Measurements from ENCODE around the gene PAGE4. TPM values are rescaled to one million over a fixed set of nuclear protein-coding genes. Genes with fewer than 3 reads are reported as not detected.

PAGE4 gene
- total RNA-seq, 2 experiments from 2014 or later: not detected

- H3K27me3 Mint-ChIP-seq: no peaks in the 10 kb centered on the region
- intact Hi-C loops (cut with DNase I, micrococcal nuclease): loop anchor here (2.0 to 5.0 kb wide), 2 partner anchors 37 to 600 kb away; no protein-coding TSS in a partner anchor
- no peaks in the 10 kb centered on the region for H3K36me3 Mint-ChIP-seq (ENCODE audit: low read depth)
- ChIA-PET CTCF (interaction anchor here (0.8 to 1.5 kb wide), 5 partner anchors 16 to 185 kb away, joined by 3 to 5 read pairs (median 4); no protein-coding TSS in a partner anchor), POLR2A (no interaction called here)
- no peak overlapping the region for H3K4me3 Mint-ChIP-seq
- no peak overlapping the region for H3K27ac Mint-ChIP-seq
- DNase-seq: no peak
- H3K9me3 Mint-ChIP-seq (ENCODE audit: low read depth): no peaks in the 10 kb centered on the region
- no peak for ATAC-seq
- peaks cover 26% of the 10 kb centered on the region for H3K4me1 Mint-ChIP-seq
These were observed 48.4 kb downstream of the PAGE4 start for GRCh38 chrX:49877397-49878101.

GRCh38 chrX:49878128-49878833, 49.2 kb downstream of the PAGE4 start:
- H3K36me3 Mint-ChIP-seq (ENCODE audit: low read depth): no peaks in the 10 kb centered on the region
- ATAC-seq (no peak), DNase-seq (peak; percentile 6)
- intact Hi-C loops (cut with DNase I, micrococcal nuclease): loop anchor here in 1 of 2 experiments (5.0 kb wide), 1 partner anchor 601 kb away; no protein-coding TSS in a partner anchor
- no peaks in the 10 kb centered on the region for H3K27me3 Mint-ChIP-seq
- ChIA-PET POLR2A (no interaction called here), CTCF (interaction anchor here (0.5 to 2.3 kb wide), 9 partner anchors 10 to 186 kb away, joined by 3 to 12 read pairs (median 4); no protein-coding TSS in a partner anchor)
- peaks cover 27% of the 10 kb centered on the region for H3K4me1 Mint-ChIP-seq
- H3K27ac Mint-ChIP-seq: peak overlapping the region; percentile 75
- no peaks in the 10 kb centered on the region for H3K9me3 Mint-ChIP-seq (ENCODE audit: low read depth)
- peak overlapping the region; percentile 74 for H3K4me3 Mint-ChIP-seq

DNA sequence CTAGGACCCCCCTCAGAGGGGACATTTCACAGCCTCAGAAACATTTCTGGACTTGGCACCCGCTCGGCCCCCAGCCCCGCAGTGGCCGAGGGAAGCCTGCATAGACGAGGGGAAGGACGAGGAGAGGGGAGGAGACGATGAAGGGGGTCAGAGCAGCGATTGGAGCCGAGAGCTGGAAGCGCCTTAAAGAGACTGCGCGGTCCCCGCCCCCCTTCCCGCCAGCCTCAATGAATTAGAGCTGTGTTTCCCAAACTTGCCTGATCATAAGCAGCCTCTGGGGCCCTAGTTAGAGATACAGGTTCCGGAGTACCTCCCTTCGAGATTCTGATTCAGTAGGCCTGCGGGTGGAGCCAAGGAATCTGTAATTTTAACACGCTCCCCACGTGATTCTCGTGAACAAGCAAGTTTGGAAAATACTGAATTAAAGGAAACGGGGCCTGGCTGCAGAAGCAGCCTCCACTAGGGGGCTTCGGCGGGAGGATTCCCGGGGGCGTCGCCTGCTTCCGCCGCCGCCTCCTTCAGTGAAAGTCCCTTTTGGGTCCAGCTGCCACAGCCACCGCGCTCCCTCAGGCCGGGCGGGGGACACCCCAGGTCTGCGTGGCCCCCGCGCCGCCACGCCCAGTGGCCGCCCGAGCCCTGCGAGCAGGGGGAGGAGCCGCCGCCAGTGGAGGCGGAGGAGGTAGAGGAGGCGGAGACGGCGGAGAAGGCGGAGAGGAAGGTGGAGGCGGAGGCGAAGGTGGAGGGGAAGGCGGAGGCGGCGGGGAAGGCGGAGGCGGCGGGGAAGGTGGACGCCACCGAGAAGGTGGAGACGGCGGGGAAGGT, 49.9 kb downstream of the PAGE4 start, which contains the start of gene USP27X:
Gene USP27X (plus strand): TSS at position 651 of the 822 bp plus-strand sequence. CDS start 824 bp downstream, outside the sequence.
- ATAC-seq: peak; percentile 83
- H3K4me3 Mint-ChIP-seq: peak within 1 kb of the TSS; percentile 74
- H3K27ac Mint-ChIP-seq: peak within 1 kb of the TSS; percentile 76
- POLR2A ChIA-PET: interaction anchor here (0.6 kb wide), 1 partner anchor 45 kb away, joined by 3 read pairs; no protein-coding TSS in a partner anchor
- no peaks in the 10 kb centered on the region for H3K36me3 Mint-ChIP-seq (ENCODE audit: low read depth)
- CTCF ChIA-PET: interaction anchor here (0.6 to 2.3 kb wide), 8 partner anchors 10 to 187 kb away, joined by 3 to 12 read pairs (median 4); partner anchors contain the start of gene CLCN5
- peaks cover 28% of the 10 kb centered on the region for H3K4me1 Mint-ChIP-seq
- no peaks in the 10 kb centered on the region for H3K27me3 Mint-ChIP-seq
- peak; percentile 79 for DNase-seq
- no peaks in the 10 kb centered on the region for H3K9me3 Mint-ChIP-seq (ENCODE audit: low read depth)
- intact Hi-C loops (cut with DNase I, micrococcal nuclease): loop anchor here (1.0 to 5.0 kb wide), 3 partner anchors 39 to 602 kb away; partner anchors contain the start of gene CLCN5 (in 2 of the 2)

DNA sequence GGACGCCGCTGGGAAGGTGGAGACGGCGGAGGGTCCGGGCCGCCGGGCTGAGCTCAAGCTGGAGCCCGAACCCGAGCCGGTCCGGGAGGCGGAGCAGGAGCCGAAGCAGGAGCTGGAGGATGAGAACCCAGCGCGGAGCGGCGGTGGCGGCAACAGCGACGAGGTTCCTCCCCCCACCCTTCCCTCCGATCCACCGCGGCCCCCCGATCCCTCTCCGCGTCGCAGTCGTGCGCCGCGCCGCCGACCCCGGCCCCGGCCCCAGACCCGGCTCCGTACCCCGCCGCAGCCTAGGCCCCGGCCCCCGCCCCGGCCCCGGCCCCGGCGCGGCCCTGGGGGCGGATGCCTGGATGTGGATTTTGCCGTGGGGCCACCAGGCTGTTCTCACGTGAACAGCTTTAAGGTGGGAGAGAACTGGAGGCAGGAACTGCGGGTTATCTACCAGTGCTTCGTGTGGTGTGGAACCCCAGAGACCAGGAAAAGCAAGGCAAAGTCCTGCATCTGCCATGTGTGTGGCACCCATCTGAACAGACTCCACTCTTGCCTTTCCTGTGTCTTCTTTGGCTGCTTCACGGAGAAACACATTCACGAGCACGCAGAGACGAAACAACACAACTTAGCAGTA, 50.7 kb downstream of the PAGE4 start:
- ChIA-PET CTCF (interaction anchor here (1.2 to 2.3 kb wide), 5 partner anchors 9 to 44 kb away, joined by 3 to 12 read pairs (median 4); partner anchors contain the start of gene CLCN5), POLR2A (no interaction called here)
- H3K4me3 Mint-ChIP-seq: peak overlapping the region; percentile 74
- intact Hi-C loops (cut with DNase I, micrococcal nuclease): loop anchor here (1.0 to 5.0 kb wide), 3 partner anchors 39 to 602 kb away; partner anchors contain the start of gene CLCN5 (in 2 of the 2)
- no peaks in the 10 kb centered on the region for H3K27me3 Mint-ChIP-seq
- ATAC-seq (peak; percentile 4), DNase-seq (peak; percentile 5)
- H3K4me1 Mint-ChIP-seq: peaks cover 31% of the 10 kb centered on the region
- H3K27ac Mint-ChIP-seq: peak overlapping the region; percentile 76
- no peaks in the 10 kb centered on the region for H3K9me3 Mint-ChIP-seq (ENCODE audit: low read depth)
- H3K36me3 Mint-ChIP-seq (ENCODE audit: low read depth): no peaks in the 10 kb centered on the region

DNA sequence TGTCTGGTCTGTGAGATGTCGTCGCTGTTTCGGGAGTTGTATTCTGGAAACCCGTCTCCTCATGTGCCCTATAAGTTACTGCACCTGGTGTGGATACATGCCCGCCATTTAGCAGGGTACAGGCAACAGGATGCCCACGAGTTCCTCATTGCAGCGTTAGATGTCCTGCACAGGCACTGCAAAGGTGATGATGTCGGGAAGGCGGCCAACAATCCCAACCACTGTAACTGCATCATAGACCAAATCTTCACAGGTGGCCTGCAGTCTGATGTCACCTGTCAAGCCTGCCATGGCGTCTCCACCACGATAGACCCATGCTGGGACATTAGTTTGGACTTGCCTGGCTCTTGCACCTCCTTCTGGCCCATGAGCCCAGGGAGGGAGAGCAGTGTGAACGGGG, 51.6 kb downstream of the PAGE4 start:
- H3K4me1 Mint-ChIP-seq: peaks cover 31% of the 10 kb centered on the region
- H3K27me3 Mint-ChIP-seq: no peaks in the 10 kb centered on the region
- no peaks in the 10 kb centered on the region for H3K36me3 Mint-ChIP-seq (ENCODE audit: low read depth)
- intact Hi-C loops (cut with DNase I, micrococcal nuclease): no loop called here
- ATAC-seq: no peak
- H3K4me3 Mint-ChIP-seq: peak overlapping the region; percentile 32
- no peak for DNase-seq
- no peak overlapping the region for H3K27ac Mint-ChIP-seq
- no peaks in the 10 kb centered on the region for H3K9me3 Mint-ChIP-seq (ENCODE audit: low read depth)
- POLR2A ChIA-PET: no interaction called here
- CTCF ChIA-PET: interaction anchor here (0.6 to 2.3 kb wide), 2 partner anchors 35 to 39 kb away, joined by 3 to 12 read pairs; no protein-coding TSS in a partner anchor

Other genes starting within 250 kb of the PAGE4 start
- gene GAGE12H, start 249.4 kb upstream of the PAGE4 start, total RNA-seq: not detected
- gene GAGE2A, start 239.8 kb upstream of the PAGE4 start, total RNA-seq: not detected
- gene GAGE1, start 230.3 kb upstream of the PAGE4 start, total RNA-seq: not detected
- gene PAGE1, start 133.3 kb upstream of the PAGE4 start, total RNA-seq: not detected
- 1 to 10 TPM; 2.2 TPM for gene USP27X, start 50.2 kb downstream of the PAGE4 start, total RNA-seq
- 1 to 10 TPM; 2.6 to 3.2 TPM for gene CLCN5, start 93.3 kb downstream of the PAGE4 start, total RNA-seq

All from activated CD4-positive, alpha-beta T cell treated with anti-CD3 and anti-CD28 coated beads for 36 hours (primary cell).